KG1 (cell line): ENCODE measurements around the gene ABCA13.
"Not testable (repeated sequence)": the region's sequence is repeated elsewhere in the genome, so short reads cannot be mapped to it uniquely, and the experiment has no call there.

ENCODE experiments used
- DNase-seq: peaks from one replicate; lab custom pipeline; 2025; lab: John Stamatoyannopoulos, UW

ABCA13 gene

GRCh38 chr7:48171202-48171601 lies at the start of gene ABCA13:
Gene ABCA13 (plus strand): TSS chr7:48171458. CDS start chr7:48171484, 26 bp downstream.
- DNase-seq: no peak

DNA sequence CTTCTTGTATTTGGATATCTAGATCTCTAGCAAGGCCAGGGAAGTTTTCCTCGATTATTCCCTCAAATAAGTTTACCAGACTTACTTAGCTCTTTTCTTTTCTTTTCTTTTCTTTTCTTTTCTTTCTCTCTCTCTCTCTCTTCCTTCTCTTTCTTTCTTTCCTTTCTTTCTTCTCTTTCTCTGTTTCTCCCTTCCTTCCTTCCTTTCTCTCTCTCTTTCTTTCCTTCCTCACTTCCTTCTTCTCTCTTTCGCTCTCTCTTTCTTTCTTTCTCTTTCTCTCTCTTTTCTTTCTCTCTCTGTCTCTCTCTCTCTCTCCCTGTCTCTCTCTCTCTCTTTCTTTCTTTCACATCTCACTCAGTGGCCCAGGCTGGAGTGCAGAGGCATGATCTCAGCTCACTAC lies 45.2 kb upstream of the ABCA13 start:
- no peak for DNase-seq

- DNase-seq: no peak
Measured at GRCh38 chr7:48130658-48131108, 40.6 kb upstream of the ABCA13 start.

DNA sequence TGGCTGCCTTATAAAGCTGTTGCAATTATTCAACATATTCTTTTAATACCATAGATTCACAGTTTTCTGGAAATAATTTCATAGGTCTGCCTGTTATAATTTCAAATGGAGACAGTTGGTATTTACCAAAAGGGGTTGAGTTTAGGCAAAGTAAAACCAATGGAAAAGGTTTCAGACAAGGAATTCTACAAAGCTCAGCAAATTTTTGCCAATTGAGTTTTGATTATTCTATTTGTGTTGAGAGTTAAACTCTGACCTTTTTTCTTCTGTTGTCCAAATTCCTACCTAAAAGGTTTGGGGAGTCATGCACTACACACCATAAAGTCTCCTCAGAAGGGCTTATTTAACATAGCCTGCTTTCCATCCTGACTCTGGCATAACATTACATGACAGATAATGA lies 38.5 kb upstream of the ABCA13 start:
- no peak for DNase-seq

DNA sequence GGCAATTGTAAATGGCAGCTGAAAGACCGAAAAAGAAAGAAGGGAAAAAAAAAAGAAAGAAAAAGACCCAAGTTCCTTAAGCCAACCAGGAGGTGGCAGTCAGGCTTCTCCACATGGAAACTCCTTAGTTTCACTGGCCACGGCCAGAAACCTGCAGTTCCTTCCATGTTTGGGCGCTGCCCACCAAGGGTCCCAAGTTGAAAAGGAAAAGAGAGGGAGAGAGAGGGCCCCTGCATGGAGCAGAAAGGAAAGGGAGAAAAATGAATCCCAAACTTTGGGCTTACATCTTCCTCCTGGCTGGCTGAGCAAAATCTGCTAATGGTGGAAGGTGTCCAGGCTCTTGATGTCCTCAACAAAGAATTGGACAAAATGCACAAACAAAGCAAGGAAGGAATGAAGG lies 31.8 kb upstream of the ABCA13 start:
- DNase-seq: no peak

DNA sequence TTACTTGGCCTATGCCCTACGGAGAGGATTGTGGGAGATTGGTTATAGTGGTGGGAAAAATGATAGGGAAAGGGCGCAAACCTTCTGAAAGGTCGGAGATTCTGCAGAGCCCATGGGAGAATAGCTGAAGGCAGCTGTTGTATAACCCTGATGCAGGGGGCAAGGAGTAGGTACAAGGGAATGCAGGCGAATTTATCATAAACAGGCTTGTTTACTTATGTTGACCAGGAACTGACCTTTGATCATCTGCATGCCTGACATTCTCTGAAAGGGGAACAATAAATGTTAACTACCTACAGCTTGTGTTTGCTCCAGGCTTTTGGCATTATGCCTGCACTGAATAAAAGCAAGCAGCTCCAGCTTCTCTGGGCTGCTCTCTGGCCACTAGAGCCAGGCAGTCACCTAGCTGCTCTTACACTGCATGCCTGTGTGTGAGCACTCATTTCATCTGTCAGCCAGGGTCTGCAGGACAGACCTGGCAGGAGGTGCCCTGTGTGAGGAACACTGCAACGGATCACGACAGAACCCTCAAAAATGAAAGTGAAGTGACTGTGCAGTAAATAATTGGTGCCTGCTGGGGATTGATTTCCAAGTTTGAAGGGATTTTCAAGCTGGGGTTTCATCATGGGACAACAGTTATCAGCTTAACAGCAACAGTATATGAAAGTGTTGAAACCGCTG lies 31.1 kb upstream of the ABCA13 start:
- no peak for DNase-seq

DNA sequence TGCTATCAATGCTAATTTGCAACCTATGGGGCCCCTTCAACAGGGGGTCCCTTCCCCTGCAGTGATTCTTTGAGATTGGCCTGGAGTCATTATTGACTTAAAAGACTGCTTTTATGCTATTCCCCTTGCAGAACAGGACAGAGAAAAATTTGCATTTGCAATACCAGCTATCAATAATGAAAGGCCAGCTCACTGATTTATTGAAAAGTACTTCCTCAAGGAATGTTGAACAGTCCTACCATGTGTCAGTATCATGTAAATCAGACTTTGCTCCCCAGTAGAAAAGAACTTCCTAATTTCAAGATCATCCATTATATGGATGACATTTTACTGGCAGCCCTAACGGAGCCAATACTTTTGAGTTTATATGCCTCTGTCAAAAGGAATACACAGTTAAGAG lies 29.7 kb upstream of the ABCA13 start:
- DNase-seq: no peak

- no peak for DNase-seq
Measured at GRCh38 chr7:48144291-48144768, 26.9 kb upstream of the ABCA13 start.

GRCh38 chr7:48147078-48147591 lies 24.1 kb upstream of the ABCA13 start:
- no peak for DNase-seq

DNA sequence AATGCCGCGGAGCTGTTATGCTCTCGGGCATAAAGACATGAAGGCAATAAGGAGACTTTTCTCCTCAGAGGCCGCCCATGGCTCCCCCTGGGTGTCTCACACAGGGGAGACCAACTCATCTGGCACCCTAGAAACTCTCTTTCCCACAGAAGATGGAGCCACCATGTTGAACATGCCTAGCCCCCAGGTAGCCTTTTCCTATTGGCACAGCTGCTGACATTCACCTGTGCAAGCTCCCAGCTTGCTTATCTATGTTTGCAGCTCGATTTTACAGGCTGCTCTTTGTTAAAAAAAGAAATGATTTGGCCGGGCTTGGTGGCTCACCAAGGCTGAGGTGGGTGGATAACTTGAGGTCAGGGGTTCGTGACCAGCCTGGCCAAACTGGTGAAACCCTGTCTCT lies 23.6 kb upstream of the ABCA13 start:
- DNase-seq: not testable (repeated sequence)

DNA sequence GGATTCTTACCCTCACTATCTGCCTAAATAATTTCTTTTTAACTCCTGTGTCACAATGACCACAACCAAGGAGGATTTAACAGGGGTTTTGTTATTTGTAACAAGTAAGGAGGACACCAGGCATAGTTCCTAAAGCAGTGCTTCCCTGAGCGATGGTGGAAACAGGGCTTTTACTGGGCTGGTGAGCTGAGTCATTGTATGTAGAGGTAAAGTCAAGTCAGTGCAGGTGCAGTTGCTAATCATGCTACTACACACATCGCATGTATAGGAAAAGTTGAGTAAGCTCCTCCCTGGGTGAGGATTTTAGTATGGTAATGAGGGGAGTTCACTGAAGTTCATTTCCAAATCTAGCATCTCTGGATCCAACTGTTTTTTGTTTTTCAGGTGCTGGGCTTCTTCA lies 22.9 kb upstream of the ABCA13 start:
- DNase-seq: no peak

- DNase-seq: no peak
Measured at GRCh38 chr7:48149058-48149457, 22.2 kb upstream of the ABCA13 start.

GRCh38 chr7:48150086-48150485 lies 21.2 kb upstream of the ABCA13 start:
- no peak for DNase-seq

DNA sequence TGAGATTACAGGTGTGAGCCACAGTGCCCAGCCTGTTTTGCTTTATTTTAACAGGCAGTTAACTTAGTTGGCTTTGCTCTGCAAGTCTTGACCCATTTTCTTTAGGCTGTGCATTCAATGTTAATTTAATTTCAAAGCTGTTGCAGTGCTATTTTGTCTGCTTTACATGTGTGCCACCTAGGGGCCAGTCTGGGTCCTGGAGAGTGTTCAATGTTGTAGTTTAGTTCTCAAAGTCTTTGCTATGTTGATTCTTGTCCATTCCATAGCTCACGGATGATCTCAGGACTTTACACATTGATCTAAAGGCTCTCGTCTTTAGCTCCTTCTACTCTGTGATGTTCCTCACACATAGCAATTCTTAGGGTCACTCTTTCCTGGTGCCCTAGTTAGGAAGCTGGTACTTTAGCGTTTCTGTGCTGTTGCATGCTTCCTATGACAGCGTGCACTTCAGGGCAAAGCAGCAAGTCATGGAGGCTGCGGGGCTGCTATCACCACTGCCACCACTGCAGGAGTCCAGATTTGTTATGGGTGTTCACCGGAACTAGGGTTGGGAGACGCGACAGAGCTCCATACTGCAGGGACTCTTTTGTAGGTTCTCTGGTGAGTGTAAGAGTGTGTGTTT lies 16.4 kb upstream of the ABCA13 start:
- no peak for DNase-seq

DNA sequence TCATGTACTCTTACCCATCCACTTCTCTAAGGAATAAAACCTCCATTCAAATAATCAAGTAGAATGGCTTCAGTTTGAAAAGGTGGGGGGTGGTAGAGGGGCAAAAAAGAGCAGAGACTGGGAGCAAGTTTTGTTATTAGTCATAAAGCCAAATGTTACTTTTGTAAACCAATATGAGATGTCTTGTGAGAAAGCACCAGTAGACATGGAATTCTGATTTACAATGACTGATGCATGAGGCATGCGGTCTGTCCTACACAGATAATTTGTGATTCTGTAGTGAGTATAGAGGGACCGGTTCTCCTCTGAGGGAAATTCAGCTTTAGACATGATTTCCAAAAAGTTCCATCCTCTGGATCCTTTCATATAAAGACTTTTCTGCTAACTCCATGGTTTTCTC lies 12.9 kb upstream of the ABCA13 start:
- no peak for DNase-seq

DNA sequence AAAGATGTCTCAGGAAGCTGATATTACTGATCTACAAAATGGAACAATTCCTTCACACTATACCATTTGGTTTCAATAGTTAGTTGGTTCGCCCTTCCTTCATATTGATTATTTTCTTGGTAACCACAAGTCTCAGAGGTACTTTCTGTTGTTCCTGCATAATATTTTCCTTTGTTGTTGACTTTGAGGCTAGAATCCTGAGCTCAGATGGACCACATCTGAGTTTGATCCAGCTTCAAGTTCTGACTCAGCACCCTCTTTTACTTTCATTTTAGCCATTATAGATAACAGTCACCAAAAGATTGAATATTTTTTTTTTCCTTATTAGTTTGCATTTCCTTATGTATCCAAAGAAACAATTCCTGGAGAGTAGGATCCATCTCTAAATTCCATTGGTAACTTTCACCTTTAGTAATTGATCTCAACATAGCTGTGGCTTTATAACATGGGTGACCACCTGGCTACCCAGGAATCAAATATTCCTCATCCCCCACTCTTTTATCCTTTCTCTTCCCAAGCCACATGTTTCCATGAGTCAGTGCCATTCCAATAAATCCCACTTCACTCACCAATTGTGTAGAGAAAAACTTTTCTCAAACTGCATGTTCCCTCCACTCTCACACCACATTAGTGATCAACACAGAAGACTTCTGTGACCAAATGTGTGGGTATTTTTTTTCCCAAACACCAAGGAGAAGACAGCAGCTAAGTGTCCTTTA lies 9.7 kb upstream of the ABCA13 start:
- no peak for DNase-seq

- DNase-seq: no peak
Measured at GRCh38 chr7:48165157-48165556, 6.1 kb upstream of the ABCA13 start.

- DNase-seq: no peak
Measured at GRCh38 chr7:48168159-48168558, 3.1 kb upstream of the ABCA13 start.

DNA sequence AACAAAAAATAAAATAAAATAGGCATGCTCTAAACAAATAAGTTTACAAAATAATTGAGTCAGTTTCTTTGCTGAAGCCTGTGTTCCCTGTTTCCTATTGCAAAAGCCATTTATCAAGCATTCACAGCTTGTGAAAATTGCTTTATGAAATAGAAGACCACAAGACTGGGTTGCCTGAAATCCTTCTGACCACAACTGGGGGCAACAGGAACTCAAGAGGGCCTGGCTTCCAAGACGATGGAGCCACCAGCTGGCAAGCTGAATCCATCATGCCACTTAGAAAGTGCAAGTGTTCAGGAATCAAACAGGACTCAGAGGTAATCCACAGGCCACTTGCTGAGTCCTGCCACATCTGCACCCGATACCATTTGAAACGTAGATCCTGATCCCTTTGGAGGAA lies 752 bp upstream of the ABCA13 start:
- DNase-seq: no peak

GRCh38 chr7:48173313-48173712 lies 2.1 kb downstream of the ABCA13 start:
- DNase-seq: no peak

GRCh38 chr7:48173756-48174382 lies 2.6 kb downstream of the ABCA13 start:
- no peak for DNase-seq

DNA sequence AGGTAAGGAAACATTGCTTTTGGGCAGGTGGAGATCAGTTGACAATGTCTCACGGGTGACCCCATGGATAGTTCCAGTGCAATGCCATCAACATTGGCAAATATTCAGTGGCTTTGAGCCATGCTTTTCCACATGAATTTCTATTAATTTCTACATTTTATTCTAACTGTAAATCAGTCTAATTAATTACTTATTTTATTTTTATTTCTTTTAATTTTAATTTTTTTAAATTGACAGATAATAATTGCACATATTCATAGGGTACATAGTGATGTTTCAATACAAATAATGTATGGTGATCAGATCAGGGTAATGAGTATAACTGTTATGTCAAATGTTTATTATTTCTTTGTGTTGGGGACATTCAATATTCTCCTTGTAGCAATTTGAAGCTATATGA lies 3.8 kb downstream of the ABCA13 start:
- no peak for DNase-seq
